Urinary bladder (tissue), 4 donors: ENCODE measurements around the gene B3GNT4. TPM values are rescaled to one million over a fixed set of nuclear protein-coding genes. Genes with fewer than 3 reads are reported as not detected.

ENCODE experiments used
- DNase-seq: peaks from one replicate; pipeline ENCODE4 v3.0.0-alpha.2; 2015; ENCODE audit errors: extremely low spot score
- H3K27ac ChIP-seq: one replicate; pipeline ENCODE4 v1.5.1; 2013; ENCODE audit warnings: low read depth, mild to moderate bottlenecking, moderate library complexity
- H3K36me3 ChIP-seq: one replicate; pipeline ENCODE4 v1.6.1; 2013; ENCODE audit warnings: mild to moderate bottlenecking, moderate library complexity; ENCODE audit not compliant: insufficient read depth
- H3K4me1 ChIP-seq: one replicate; pipeline ENCODE4 v1.6.1; 2013; ENCODE audit warnings: mild to moderate bottlenecking, moderate library complexity; ENCODE audit not compliant: insufficient read depth
- H3K4me3 ChIP-seq: one replicate; pipeline ENCODE4 v1.5.1; 2013; ENCODE audit warnings: low read depth, low read length
- WGBS: extraction: QIAGEN DNeasy Blood & Tissue Kit; methylation state at CpG from one replicate; pipeline ENCODE4 v1.1.7; 2013; 5-methylcytosine and 5-hydroxymethylcytosine counted together
- polyA plus RNA-seq: library from polyadenylated mRNA; stranded (reverse); fragments of 200-250 nt; gene quantifications from one replicate; pipeline ENCODE4 v1.2.3, GENCODE V29; 2013
- total RNA-seq: library from RNA; depleted of rRNA; stranded (reverse); fragments of >200 nt; gene quantifications from one replicate; pipeline ENCODE4 v1.2.3, GENCODE V29; 2014
- donor health status: healthy with polysubstance abuse.
- donor health status: healthy.

Gene B3GNT4
- total and polyA plus RNA-seq, 2 donors = 0.16 to 0.57 TPM

DNA sequence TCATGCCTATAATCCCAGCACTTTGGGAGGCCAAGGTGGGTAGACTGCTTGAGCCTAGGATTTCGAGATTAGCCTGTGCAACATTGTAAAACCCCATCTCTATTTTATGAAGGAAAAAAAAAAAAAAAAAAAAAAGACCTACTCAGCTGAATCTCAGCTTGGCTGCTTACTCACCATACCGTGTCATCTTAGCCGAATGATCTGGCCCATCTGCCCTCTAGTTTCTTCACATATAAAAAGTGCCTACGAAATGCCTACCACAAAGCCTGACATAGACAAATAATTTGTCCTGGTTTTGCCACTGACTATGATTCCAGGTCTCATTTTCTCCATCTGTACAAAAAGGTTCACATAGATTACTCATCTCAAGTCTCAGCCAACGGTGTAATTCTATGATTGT, 12.3 kb downstream of the B3GNT4 start:
- Histone ChIP-seq H3K27ac (no peak overlapping the region), H3K36me3 (peaks cover 26% of the 10 kb centered on the region), H3K4me3 (no peak overlapping the region), H3K4me1 (no peaks in the 10 kb centered on the region)
- DNase-seq = no peak
- WGBS = 80% methylated on average over 5 of the region's 5 CpGs

DNA sequence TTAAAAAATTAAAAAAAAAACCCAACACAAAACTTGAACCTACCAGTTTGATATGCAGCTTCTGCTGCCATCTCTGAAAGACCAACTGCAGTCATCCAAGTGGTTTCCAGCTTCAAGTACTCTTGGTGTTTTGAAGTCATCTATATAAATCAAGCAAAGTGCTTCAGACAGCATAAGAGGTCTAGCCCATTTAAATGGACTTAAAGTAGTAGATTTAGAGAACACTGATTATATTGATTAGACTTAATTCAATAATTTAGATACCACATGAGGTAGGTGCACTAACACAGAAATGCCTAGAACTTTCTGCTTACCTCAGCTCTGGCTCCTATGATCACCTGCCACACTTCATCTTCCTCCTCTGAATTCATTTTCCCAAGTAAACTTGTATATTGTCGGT, 12.9 kb downstream of the B3GNT4 start:
- no peak for DNase-seq
- H3K4me1 ChIP-seq = no peaks in the 10 kb centered on the region
- no peak overlapping the region for H3K27ac ChIP-seq
- peaks cover 23% of the 10 kb centered on the region for H3K36me3 ChIP-seq
- 99% methylated on average over 1 of the region's 1 CpG for WGBS
- no peak overlapping the region for H3K4me3 ChIP-seq

DNA sequence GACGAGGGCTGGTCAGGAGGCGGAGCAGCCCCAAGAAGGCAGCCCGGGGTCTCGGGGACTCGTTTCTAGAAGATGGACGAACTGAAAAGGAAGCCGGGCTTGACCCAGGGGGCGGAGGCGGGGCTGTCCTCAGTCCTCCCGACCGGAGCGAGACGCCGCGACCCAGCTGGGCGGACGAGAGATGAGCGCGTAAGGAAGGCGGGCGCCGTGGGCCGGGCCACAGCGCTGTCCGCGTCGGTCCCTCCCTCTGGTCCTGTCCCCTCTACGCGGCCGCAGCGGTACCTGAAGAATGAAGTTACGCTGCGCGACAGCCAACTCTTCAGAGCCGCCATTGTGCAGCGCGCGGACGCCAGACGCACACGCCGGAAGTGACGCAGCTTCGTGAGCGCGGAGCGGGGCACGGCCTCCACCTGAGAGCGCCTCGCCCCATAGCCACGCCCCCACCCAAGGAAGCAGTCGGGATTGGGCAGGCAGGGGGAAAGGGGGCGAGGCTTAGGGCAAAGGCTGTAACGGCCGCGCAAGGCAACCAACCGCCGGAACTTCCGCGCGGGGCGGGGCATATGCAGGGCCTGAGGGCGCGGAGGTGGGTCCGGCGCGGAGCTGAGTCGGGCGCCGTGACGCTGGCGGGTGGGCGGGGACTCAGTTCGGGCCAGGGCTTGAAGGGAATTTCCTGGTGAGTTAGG, 22.3 kb downstream of the B3GNT4 start, which contains the start of gene DIABLO:
Gene DIABLO, minus strand, starts transcription at position 370 of the 683 bp plus-strand sequence. Its CDS starts 38 bp downstream, at position 332.
- peak; percentile 97 for DNase-seq
- Histone ChIP-seq H3K4me3 (peak within 1 kb of the TSS; percentile 79), H3K27ac (peak within 1 kb of the TSS; percentile 93), H3K36me3 (no peaks in the 10 kb centered on the region), H3K4me1 (no peaks in the 10 kb centered on the region)
- under 1% methylated on average over 74 of the region's 74 CpGs for WGBS

DNA sequence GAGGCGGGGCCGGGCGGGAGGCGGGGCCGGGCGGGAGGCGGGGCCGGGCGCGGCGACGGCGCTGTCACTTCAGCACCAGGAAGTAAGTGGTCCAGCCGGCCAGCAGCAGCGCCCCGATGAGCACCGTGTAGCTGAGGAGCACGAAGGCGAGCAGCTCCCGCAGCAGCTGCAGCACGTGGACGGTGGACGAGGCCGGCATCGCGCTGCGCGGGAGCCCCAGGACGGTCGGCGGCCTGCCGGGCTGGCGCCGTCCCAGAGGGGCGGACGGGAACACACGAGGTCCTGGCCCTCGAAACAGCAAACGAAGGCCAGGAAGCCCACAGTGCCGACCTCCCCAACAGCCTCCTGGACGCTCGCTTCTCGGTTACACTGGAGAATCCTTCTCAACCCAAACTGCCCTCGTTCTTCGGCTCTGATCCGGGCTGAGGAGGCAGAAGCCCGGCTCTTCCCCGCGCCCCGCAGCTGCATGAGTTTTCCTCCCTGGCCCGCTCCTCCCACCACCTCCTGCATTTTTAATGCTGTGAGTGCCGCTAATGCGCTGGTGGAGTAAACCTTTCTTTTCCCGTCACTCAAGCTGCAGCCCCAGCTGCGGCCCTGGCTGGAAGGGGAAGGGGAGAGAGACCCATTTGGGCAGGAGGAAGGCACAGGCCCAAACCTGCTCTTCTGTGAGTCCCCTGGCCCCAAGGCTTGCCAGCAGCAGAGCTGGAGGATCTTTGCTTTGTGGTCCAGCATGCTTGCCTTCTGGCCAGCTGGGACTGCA, 23.0 kb downstream of the B3GNT4 start:
- no peak overlapping the region for H3K27ac ChIP-seq
- WGBS = 7% methylated on average over 55 of the region's 55 CpGs
- H3K36me3 ChIP-seq = no peaks in the 10 kb centered on the region
- H3K4me1 ChIP-seq = no peaks in the 10 kb centered on the region
- no peak for DNase-seq
- peak overlapping the region; percentile 11 for H3K4me3 ChIP-seq

DNA sequence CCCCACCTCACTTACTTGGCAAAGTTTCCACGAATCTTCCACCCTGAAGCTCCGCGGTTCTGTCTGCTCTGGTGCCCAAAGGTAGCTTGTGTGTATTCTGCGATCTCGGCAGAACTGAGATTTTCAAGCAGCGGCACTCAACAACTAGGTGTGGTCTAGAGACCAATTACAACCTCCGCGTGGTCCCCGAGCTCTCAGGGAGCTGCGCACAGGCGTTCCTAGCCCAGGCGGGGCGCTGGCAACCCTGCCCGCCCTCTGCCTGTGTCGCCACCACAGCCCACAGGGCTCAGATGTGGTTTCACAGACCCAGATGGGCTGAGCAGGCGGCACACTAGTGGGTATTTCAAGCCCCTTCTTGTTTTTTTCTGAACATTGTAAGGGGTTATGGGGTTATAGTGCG, 23.8 kb downstream of the B3GNT4 start:
- H3K27ac ChIP-seq = no peak overlapping the region
- WGBS = 90% methylated on average over 17 of the region's 17 CpGs
- H3K4me3 ChIP-seq = no peak overlapping the region
- no peaks in the 10 kb centered on the region for H3K36me3 ChIP-seq
- DNase-seq = no peak
- no peaks in the 10 kb centered on the region for H3K4me1 ChIP-seq

DNA sequence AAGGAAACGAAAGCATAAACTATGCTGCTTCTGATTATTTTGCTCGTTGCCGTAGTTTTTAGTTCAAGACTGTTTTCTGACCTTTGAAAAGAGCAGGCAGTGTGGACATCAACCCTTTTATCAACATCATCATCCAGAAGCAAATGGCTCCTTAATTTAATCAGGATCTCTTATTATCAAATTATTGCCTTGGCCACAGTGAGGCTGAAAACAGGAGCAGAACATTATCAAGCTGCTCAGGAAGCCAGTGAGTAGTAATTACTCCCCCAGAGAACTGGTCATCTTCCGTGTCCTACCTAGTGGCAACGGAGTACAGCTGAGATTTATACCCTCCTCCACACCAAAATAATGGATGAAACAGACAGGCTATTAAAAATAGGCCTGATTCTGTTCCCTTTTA, 24.6 kb downstream of the B3GNT4 start:
- 92% methylated on average over 5 of the region's 5 CpGs for WGBS
- Histone ChIP-seq H3K27ac (no peak overlapping the region), H3K4me3 (no peak overlapping the region), H3K36me3 (no peaks in the 10 kb centered on the region), H3K4me1 (no peaks in the 10 kb centered on the region)
- peak; percentile 46 for DNase-seq

DNA sequence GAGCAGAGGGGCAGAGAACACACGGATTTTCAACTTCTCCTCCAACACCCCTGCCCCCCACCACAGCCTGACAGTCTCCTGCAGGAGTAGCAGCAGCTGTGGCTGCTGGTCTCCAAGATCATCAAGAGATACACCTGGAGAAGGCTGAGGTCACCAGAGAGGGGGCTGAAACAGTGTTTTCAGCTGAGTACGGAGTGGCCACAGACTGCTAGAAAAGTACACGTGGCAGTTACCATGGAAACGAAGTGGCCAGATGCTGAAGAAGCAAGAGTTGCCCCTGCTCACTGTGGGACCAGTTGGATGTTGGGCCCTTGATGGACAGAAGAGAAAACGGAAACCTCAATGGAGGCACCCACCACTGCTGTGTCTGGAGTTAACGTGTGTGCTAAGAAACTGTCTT, 27.3 kb downstream of the B3GNT4 start:
- Histone ChIP-seq H3K4me3 (no peak overlapping the region), H3K36me3 (peaks cover 6% of the 10 kb centered on the region), H3K27ac (no peak overlapping the region), H3K4me1 (no peaks in the 10 kb centered on the region)
- 81% methylated on average over 6 of the region's 6 CpGs for WGBS
- no peak for DNase-seq

DNA sequence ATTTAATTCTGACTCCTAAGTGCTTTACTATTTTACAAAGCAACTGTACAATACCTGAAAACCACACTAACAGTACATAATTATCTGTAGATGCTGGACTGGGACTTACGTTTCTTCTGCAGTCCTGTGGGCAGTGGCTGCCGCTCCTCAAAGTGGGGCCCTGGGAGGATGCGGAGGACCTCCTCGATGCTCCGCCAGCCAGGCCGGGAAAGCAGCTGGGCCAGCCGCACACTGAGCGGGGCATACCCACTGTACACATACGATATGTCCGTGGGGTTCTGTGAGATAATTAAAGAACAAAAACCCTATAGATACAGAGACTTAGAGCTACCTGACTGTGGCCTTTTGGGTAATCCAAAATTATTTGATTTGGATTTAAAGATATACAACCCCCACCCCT, 29.2 kb downstream of the B3GNT4 start:
- Histone ChIP-seq H3K4me1 (no peaks in the 10 kb centered on the region), H3K27ac (no peak overlapping the region), H3K36me3 (peaks cover 6% of the 10 kb centered on the region), H3K4me3 (no peak overlapping the region)
- DNase-seq = no peak
- 95% methylated on average over 10 of the region's 10 CpGs for WGBS

DNA sequence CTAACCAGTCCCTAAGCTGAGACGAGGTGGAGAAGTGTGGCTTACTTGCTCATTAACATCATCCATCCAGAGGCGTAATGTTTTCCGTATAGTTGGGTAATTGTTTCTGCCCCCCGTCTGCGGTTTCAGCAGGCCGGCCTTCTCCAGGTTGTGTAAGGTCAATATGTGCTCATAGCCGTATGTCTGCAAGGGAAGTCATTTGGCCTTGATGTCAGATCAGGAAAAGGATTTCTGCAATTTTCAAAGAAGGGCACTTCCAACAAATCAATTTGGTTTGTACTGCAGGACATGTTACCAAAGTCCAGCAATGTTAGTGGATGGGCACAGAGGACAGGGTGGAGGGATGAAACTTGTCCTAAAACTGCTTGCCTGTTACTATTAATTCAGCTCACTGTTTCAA, 32.2 kb downstream of the B3GNT4 start:
- no peak for DNase-seq
- Histone ChIP-seq H3K36me3 (peaks cover 8% of the 10 kb centered on the region), H3K27ac (no peak overlapping the region), H3K4me3 (no peak overlapping the region), H3K4me1 (no peaks in the 10 kb centered on the region)
- WGBS = 91% methylated on average over 7 of the region's 7 CpGs

DNA sequence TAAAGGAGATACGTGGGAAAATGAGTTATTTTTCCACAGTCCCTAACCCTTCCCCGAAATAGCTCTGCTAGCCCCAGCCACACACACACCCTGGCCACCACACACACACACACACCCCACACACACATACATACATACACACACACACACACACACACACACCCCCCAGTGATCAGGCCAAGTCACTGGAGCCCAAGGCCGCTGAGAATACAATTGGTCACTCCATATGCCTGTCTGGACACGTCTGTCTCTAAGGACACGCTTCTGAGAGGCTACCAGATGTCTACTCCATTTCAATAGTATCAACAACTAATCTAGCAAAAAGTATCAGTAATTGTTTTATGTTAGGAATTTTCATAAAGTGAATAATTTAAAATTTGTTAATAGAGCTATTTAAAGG, 35.4 kb downstream of the B3GNT4 start:
- Histone ChIP-seq H3K4me1 (no peaks in the 10 kb centered on the region), H3K27ac (no peak overlapping the region), H3K36me3 (peaks cover 6% of the 10 kb centered on the region), H3K4me3 (no peak overlapping the region)
- DNase-seq = no peak
- WGBS = 90% methylated on average over 5 of the region's 5 CpGs

DNA sequence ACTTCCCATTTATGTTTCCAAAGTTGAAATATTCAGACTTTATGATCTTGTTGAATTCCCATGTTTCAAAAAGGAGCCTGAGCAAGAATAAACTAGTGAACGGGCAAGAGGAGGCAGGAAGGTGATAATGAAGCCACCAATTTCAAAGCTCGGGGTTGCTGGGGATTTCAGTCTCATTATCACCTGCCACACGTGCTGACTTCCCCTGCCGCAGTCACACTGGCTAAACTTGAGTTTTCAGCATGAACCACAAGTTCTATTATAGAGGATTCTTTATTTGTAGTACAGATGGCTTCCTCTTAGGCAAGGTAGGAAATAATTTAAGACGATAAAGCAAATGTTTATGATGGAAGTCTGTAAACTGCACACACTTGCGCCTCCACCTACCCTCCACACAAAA, 40.5 kb downstream of the B3GNT4 start:
- Histone ChIP-seq H3K4me3 (no peak overlapping the region), H3K36me3 (peaks cover 2% of the 10 kb centered on the region), H3K27ac (no peak overlapping the region), H3K4me1 (no peaks in the 10 kb centered on the region)
- 83% methylated on average over 6 of the region's 6 CpGs for WGBS
- DNase-seq = no peak

DNA sequence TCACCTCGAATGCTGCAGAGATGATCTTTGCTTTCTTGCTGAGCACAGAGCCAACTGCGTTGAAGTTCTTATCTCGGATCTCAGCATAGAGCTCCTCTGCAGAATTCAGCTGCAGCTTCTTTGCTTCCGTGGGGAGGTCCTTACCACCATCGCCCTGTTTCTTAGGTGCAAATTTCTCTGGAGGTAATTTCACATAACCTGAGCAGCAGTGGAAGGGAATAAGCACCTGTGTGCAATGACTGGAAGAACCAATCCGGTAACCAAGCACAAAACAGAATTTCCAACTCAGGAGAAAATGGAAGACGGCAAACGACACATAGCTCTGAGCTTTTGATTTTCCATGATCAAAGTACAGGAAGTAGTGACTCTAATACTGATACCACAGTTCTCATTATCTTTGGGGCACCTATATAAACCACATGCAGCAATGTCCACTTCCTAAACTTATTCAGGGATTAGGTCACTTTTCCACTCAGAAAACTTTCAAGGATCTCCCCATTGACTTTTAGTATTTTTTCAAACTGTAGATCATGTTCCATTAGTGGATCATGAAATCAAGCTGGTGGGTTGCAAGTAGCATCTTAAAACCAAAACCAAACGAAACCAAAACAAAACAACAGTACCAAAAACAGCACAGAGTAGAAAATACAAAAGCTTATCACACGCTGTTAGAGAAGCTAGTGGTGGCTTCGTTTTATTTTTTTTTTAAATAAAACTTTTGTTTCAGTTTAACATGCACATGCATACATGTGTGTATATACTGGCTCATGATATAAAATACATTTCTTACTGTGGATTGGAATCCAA, 41.3 kb downstream of the B3GNT4 start:
- Histone ChIP-seq H3K4me1 (no peaks in the 10 kb centered on the region), H3K36me3 (peaks cover 2% of the 10 kb centered on the region), H3K27ac (no peak overlapping the region), H3K4me3 (no peak overlapping the region)
- DNase-seq = no peak
- WGBS = 84% methylated on average over 11 of the region's 11 CpGs

DNA sequence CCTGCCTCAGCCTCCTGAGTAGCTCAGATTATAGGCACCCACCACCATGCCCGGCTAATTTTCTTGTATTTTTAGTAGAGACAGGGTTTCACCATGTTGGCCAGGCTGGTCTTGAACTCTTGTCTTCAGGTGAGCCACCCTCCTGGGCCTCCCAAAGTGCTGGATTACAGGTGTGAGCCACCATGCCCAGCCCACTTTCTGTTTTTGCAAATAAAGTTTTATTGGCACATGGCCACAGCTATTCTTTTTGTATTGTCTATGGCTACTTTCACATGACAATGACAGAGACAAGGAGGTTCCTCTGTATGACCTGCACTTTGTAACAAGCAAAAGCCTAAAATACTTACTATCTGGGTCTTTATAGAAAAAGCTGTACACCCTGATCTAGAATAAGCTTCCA, 42.0 kb downstream of the B3GNT4 start:
- H3K36me3 ChIP-seq = no peaks in the 10 kb centered on the region
- 95% methylated on average over 1 of the region's 1 CpG for WGBS
- no peaks in the 10 kb centered on the region for H3K4me1 ChIP-seq
- H3K27ac ChIP-seq = no peak overlapping the region
- no peak for DNase-seq
- no peak overlapping the region for H3K4me3 ChIP-seq

DNA sequence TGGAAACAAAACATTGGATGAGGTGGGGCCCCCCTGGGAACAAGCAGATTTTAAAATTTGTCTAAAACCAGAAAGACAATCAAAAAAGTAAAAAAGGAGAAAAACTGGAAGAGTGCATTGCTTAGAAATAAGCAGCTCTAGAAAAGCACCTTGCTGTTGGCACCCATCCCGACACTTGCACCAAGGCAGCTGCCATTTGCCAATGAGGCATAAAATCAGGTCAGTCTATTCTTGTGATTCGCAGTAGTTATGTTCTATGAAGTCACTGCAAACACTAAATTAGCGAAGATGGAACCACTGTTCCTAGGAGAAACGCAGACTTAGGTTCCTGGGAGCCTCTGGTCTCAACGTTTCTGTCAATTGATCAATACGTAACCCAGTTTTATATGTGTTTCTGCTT, 46.5 kb downstream of the B3GNT4 start:
- WGBS = 95% methylated on average over 6 of the region's 6 CpGs
- DNase-seq = no peak
- Histone ChIP-seq H3K27ac (no peak overlapping the region), H3K36me3 (no peaks in the 10 kb centered on the region), H3K4me1 (no peaks in the 10 kb centered on the region), H3K4me3 (no peak overlapping the region)
